K562 (cell line): ENCODE measurements around the gene UBXN10. TPM values are rescaled to one million over a fixed set of nuclear protein-coding genes. Genes with fewer than 3 reads are reported as not detected.

Experiments
- ARID2 ChIP-seq: fragments of 450-650 bp; IDR thresholded peaks from 2 replicates; pipeline ENCODE4 v1.6.1; 2017; ENCODE audit warnings: antibody characterized with exemption, mild to moderate bottlenecking
- DMBX1 ChIP-seq: fragments of 250-450 bp; sonication (Bioruptor Pico); IDR thresholded peaks from 2 replicates; pipeline ENCODE4 v1.8.0; 2022; ENCODE audit warnings: inconsistent platforms, mild to moderate bottlenecking, moderate library complexity, borderline replicate concordance
- ETV1 ChIP-seq: fragments of 450-650 bp; conservative IDR thresholded peaks from 2 replicates; pipeline ENCODE4 v1.6.1; 2016; ENCODE audit warnings: missing genetic modification characterization, control low read depth, low read depth, missing compliant biosample characterization
- HDAC1 ChIP-seq, 2 experiments: fragments of 450-650 bp; IDR thresholded peaks; 2 replicates each; pipeline ENCODE4 v1.6.1; 2016 to 2017; ENCODE audit warnings: inconsistent platforms in 1 of 2, mild to moderate bottlenecking in 1 of 2, moderate library complexity in 1 of 2
- HLTF ChIP-seq: fragments of 450-650 bp; IDR thresholded peaks from 2 replicates; pipeline ENCODE4 v1.6.1; 2016
- NFATC3 ChIP-seq: fragments of 450-650 bp; IDR thresholded peaks from 2 replicates; pipeline ENCODE4 v1.6.1; 2017; ENCODE audit warnings: mild to moderate bottlenecking
- SMC3 ChIP-seq: conservative IDR thresholded peaks from 2 replicates; pipeline ENCODE4 v1.6.1; 2011; ENCODE audit warnings: low read depth, low read length, improper control_type of control experiment; ENCODE audit not compliant: insufficient read depth
- SOX6 ChIP-seq: fragments of 450-650 bp; IDR thresholded peaks from 2 replicates; pipeline ENCODE4 v1.6.1; 2014; ENCODE audit warnings: mild to moderate bottlenecking
- SPI1 ChIP-seq: IDR thresholded peaks from 2 replicates; pipeline ENCODE4 v1.6.1; 2011; ENCODE audit warnings: low read depth, low read length, control low read depth, borderline replicate concordance
- STAT5A ChIP-seq: IDR thresholded peaks from 2 replicates; pipeline ENCODE4 v1.6.1; 2012; ENCODE audit warnings: low read length, inconsistent platforms, borderline replicate concordance
- TEAD4 ChIP-seq, 2 experiments: sonication (generic) in 1 of 2; formaldehyde crosslinking in 1 of 2; IDR thresholded peaks; 2 replicates each; pipeline versions ENCODE4 v1.6.1 to v1.8.0; 2012 to 2022; ENCODE audit warnings: borderline replicate concordance in 1 of 2, inconsistent platforms in 1 of 2, low read length in 1 of 2, mild to moderate bottlenecking in 1 of 2, missing genetic modification reagents in 1 of 2
- ZBED1 ChIP-seq: IDR thresholded peaks from 2 replicates; pipeline ENCODE4 v1.6.1; 2014
- ZNF197 ChIP-seq: fragments of 200-800 bp; sonication (Bioruptor generic); IDR thresholded peaks from 2 replicates; pipeline ENCODE4 v1.6.1; 2016; ENCODE audit warnings: low read depth, missing genetic modification characterization, missing compliant biosample characterization
- ZNF212 ChIP-seq: fragments of 450-650 bp; formaldehyde crosslinking; IDR thresholded peaks from 2 replicates; pipeline ENCODE4 v1.4.0; 2020; ENCODE audit warnings: mild to moderate bottlenecking
- polyA plus RNA-seq, 8 experiments: library from polyadenylated mRNA; depleted of rRNA in 4 of 8; stranded (reverse) in 5 of 8; unstranded in 3 of 8; fragments of >200 nt; fragmentation: Nextera tagmentation in 2 of 8; fragmentation: Illumina TruSeq in 1 of 8; extraction: Ambion mirVana in 2 of 8; extraction: Trizol in 1 of 8; gene quantifications; 2 replicates each; pipeline versions ENCODE4 v1.2.1 to v1.2.3, GENCODE V29; 2011 to 2014; ENCODE audit warnings: inconsistent platforms in 1 of 8, missing spikeins in 1 of 8
- total RNA-seq, 7 experiments: library from RNA; depleted of rRNA in 6 of 7; stranded (reverse); fragments of >200 nt in 6 of 7; fragmentation: Illumina TruSeq in 2 of 7; extraction: Trizol in 2 of 7; gene quantifications; 2 replicates each; pipeline versions ENCODE4 v1.2.1 to v1.2.3, GENCODE V29; 2011 to 2021; ENCODE audit warnings: low replicate concordance in 1 of 7
- TF ChIP-seq, protein P1 (sequence below): fragments of 450-650 bp; formaldehyde crosslinking; IDR thresholded peaks from 2 replicates; pipeline ENCODE4 v1.4.0; 2022; ENCODE audit warnings: missing genetic modification characterization
- TF ChIP-seq, protein P2 (sequence below): fragments of 250-450 bp; sonication (Bioruptor Pico); IDR thresholded peaks from 2 replicates; pipeline ENCODE4 v1.4.0; 2020; ENCODE audit warnings: mild to moderate bottlenecking
- TF ChIP-seq, protein P3 (sequence below): fragments of 450-650 bp; formaldehyde crosslinking; IDR thresholded peaks from 2 replicates; pipeline ENCODE4 v1.4.0; 2022; ENCODE audit warnings: mild to moderate bottlenecking, moderate library complexity
- TF ChIP-seq, protein P4 (sequence below): fragments of 450-650 bp; formaldehyde crosslinking; IDR thresholded peaks from 2 replicates; pipeline ENCODE4 v1.4.0; 2022; ENCODE audit warnings: missing genetic modification characterization
- TF ChIP-seq, protein P5 (sequence below): fragments of 450-650 bp; IDR thresholded peaks from 2 replicates; pipeline ENCODE4 v1.6.1; 2018; ENCODE audit not compliant: partially characterized antibody

Gene UBXN10
- total and polyA plus RNA-seq, 9 of the 15 experiments (the other 6 are each of a cell fraction or from before 2014, with no cell fraction given) = 10.7 to 17.7 (median 13.6) TPM

DNA sequence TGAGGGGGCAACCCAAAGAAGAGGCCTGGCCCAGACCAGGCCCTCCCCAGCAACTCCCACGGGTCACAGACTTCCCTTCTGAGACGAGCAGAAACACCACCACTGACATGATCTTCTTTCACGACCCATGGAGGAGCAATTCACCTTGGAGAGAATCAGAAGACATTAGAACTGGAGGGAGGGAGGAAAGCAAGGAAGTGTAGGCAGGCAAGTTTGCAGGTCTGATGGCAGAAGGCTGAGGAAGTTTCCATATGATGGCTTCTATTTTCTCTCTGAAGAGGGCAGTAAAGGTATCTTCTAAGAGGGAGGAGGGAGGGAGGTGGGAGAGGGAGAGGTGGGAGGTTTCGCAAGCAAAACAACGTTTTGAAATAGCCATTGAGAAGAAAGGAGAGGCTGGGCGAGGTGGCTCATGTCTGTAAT, 1.4 kb upstream of the UBXN10 start (continued):
- TF ChIP-seq ZBED1 = 0 out of 2 replicates have a peak, but pooled peaks have one; percentile 31
- TF ChIP-seq ETV1 = peak; percentile 44; the same call in 1 of the 2 replicates
- peak; percentile 24; the same call in 1 of the 2 replicates for TF ChIP-seq DMBX1
- 0 out of 2 replicates have a peak, but pooled peaks have one; percentile 47 for TF ChIP-seq HLTF
- TF ChIP-seq ZNF197 (CRISPR knock-in tag) = 0 out of 2 replicates have a peak, but pooled peaks have one; percentile 3
- TF ChIP-seq, protein P1, sequence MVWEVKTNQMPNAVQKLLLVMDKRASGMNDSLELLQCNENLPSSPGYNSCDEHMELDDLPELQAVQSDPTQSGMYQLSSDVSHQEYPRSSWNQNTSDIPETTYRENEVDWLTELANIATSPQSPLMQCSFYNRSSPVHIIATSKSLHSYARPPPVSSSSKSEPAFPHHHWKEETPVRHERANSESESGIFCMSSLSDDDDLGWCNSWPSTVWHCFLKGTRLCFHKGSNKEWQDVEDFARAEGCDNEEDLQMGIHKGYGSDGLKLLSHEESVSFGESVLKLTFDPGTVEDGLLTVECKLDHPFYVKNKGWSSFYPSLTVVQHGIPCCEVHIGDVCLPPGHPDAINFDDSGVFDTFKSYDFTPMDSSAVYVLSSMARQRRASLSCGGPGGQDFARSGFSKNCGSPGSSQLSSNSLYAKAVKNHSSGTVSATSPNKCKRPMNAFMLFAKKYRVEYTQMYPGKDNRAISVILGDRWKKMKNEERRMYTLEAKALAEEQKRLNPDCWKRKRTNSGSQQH (CRISPR knock-in tag) = 0 out of 2 replicates have a peak, but pooled peaks have one; percentile 36
- TF ChIP-seq, protein P2, sequence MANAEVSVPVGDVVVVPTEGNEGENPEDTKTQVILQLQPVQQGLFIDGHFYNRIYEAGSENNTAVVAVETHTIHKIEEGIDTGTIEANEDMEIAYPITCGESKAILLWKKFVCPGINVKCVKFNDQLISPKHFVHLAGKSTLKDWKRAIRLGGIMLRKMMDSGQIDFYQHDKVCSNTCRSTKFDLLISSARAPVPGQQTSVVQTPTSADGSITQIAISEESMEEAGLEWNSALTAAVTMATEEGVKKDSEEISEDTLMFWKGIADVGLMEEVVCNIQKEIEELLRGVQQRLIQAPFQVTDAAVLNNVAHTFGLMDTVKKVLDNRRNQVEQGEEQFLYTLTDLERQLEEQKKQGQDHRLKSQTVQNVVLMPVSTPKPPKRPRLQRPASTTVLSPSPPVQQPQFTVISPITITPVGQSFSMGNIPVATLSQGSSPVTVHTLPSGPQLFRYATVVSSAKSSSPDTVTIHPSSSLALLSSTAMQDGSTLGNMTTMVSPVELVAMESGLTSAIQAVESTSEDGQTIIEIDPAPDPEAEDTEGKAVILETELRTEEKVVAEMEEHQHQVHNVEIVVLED (CRISPR knock-in tag) = 0 out of 2 replicates have a peak, but pooled peaks have one; percentile 23
- 0 out of 2 replicates have a peak, but pooled peaks have one; percentile 28 for TF ChIP-seq ARID2
- TF ChIP-seq TEAD4 (IDR thresholded peaks at IDR 0.05; ENCODE audit: low read length) = no peak
- TF ChIP-seq TEAD4 (CRISPR knock-in tag; IDR thresholded peaks at IDR 0.05; ENCODE audit: borderline replicate concordance) = no peak
- peak; percentile 62; the same call in 1 of the 2 replicates for TF ChIP-seq SPI1
- 0 out of 2 replicates have a peak, but pooled peaks have one; percentile 19 for TF ChIP-seq SMC3
- 0 out of 2 replicates have a peak, but pooled peaks have one; percentile 57 for TF ChIP-seq NFATC3
- no peak for TF ChIP-seq SOX6
- TF ChIP-seq HDAC1 (IDR thresholded peaks at IDR 0.05) = 0 out of 4 replicates have a peak, but pooled peaks of 1 of the 2 experiments have one; percentile 11
- TF ChIP-seq ZNF212 = no peak
- TF ChIP-seq, protein P3, sequence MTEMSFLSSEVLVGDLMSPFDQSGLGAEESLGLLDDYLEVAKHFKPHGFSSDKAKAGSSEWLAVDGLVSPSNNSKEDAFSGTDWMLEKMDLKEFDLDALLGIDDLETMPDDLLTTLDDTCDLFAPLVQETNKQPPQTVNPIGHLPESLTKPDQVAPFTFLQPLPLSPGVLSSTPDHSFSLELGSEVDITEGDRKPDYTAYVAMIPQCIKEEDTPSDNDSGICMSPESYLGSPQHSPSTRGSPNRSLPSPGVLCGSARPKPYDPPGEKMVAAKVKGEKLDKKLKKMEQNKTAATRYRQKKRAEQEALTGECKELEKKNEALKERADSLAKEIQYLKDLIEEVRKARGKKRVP = no peak
- TF ChIP-seq, protein P4, sequence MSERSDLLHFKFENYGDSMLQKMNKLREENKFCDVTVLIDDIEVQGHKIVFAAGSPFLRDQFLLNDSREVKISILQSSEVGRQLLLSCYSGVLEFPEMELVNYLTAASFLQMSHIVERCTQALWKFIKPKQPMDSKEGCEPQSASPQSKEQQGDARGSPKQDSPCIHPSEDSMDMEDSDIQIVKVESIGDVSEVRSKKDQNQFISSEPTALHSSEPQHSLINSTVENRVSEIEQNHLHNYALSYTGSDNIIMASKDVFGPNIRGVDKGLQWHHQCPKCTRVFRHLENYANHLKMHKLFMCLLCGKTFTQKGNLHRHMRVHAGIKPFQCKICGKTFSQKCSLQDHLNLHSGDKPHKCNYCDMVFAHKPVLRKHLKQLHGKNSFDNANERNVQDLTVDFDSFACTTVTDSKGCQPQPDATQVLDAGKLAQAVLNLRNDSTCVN (CRISPR knock-in tag) = no peak
- TF ChIP-seq, protein P5, sequence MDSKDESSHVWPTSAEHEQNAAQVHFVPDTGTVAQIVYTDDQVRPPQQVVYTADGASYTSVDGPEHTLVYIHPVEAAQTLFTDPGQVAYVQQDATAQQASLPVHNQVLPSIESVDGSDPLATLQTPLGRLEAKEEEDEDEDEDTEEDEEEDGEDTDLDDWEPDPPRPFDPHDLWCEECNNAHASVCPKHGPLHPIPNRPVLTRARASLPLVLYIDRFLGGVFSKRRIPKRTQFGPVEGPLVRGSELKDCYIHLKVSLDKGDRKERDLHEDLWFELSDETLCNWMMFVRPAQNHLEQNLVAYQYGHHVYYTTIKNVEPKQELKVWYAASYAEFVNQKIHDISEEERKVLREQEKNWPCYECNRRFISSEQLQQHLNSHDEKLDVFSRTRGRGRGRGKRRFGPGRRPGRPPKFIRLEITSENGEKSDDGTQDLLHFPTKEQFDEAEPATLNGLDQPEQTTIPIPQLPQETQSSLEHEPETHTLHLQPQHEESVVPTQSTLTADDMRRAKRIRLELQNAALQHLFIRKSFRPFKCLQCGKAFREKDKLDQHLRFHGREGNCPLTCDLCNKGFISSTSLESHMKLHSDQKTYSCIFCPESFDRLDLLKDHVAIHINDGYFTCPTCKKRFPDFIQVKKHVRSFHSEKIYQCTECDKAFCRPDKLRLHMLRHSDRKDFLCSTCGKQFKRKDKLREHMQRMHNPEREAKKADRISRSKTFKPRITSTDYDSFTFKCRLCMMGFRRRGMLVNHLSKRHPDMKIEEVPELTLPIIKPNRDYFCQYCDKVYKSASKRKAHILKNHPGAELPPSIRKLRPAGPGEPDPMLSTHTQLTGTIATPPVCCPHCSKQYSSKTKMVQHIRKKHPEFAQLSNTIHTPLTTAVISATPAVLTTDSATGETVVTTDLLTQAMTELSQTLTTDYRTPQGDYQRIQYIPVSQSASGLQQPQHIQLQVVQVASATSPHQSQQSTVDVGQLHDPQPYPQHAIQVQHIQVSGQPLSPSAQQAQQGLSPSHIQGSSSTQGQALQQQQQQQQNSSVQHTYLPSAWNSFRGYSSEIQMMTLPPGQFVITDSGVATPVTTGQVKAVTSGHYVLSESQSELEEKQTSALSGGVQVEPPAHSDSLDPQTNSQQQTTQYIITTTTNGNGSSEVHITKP = no peak
- TF ChIP-seq STAT5A = no peak
